Suppressor macrophage treated with lipopolysaccharide for 1 hour (primary cell): ENCODE results near the gene MBIP.
A peak's percentile ranks its signal among the peaks of the same experiment; 100 is the strongest.

Source experiments
- DNase-seq, 3 donors: peaks; one replicate each; pipeline ENCODE4 v3.0.0-alpha.2; 2020 to 2022

The MBIP gene

DNA sequence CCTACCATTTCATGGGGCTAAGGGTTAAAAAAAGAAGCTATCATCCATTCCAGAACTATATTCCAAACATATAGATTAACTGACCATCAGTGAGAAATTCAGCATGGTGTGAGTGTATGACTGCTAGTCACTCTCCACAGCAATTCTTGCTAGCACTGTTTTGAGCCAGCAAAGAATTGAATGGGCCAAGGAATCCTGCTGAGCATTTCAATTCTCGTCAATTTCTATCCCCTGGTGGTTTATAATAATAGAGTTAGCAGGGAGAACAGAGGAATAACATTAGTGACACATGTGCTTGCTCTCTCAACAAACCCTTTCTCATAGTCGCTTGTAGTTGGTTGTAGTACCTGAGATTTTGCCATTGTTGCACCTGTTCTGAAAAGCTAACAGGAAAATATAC lies 7.2 kb downstream of the MBIP start:
- DNase-seq: no peak

GRCh38 chr14:36306836-36307235 lies 13.6 kb downstream of the MBIP start:
- DNase-seq: no peak

GRCh38 chr14:36304895-36305294 lies 15.5 kb downstream of the MBIP start:
- no peak for DNase-seq

DNA sequence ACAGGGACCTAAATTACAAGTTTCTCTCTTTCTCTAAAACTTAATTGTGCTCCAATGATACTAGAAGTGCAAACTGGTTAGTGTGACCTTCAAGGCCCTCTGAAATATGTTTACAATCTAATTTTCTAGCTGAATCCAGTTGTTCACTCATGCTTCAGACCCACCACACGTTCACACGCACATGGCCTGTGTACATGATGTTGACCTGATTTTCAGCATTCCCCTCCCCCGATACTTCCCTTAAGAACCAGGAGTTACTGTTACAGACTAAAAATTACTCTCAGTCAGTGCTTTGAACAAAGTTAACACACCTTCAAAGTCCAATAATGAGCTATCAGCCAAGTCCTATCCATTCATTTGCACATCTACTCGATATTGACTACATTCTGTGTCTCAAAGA lies 16.5 kb downstream of the MBIP start:
- no peak for DNase-seq

- DNase-seq: no peak
Measured at GRCh38 chr14:36302823-36303222, 17.6 kb downstream of the MBIP start.

GRCh38 chr14:36301159-36301558 lies 19.3 kb downstream of the MBIP start:
- DNase-seq: no peak

- no peak for DNase-seq
Measured at GRCh38 chr14:36300337-36300736, 20.1 kb downstream of the MBIP start.

- DNase-seq: no peak
Measured at GRCh38 chr14:36295642-36296627, 24.5 kb downstream of the MBIP start.

GRCh38 chr14:36294543-36294942 lies 25.9 kb downstream of the MBIP start:
- no peak for DNase-seq

- DNase-seq: peak; percentile 56 to 83 (median 79)
Measured at GRCh38 chr14:36293824-36294223, 26.6 kb downstream of the MBIP start.

DNA sequence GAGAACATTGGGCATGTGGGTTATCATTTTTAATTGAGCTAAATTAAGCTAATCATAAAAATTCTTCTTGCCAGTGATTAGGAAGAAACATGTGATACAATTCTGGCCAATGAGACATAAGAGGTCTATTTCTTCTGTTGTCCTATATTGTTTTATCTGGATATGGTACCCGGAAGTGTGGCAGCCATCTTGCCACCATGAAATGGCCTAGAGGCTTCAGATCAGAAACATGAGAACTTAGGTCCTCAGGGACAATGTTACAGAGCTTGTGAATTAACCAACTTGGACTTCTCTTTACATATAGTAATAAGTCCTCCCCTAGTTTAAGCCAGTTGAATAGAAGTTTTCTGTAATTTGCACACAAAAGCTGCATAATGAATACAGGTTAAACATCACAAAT lies 30.5 kb downstream of the MBIP start:
- DNase-seq: no peak

DNA sequence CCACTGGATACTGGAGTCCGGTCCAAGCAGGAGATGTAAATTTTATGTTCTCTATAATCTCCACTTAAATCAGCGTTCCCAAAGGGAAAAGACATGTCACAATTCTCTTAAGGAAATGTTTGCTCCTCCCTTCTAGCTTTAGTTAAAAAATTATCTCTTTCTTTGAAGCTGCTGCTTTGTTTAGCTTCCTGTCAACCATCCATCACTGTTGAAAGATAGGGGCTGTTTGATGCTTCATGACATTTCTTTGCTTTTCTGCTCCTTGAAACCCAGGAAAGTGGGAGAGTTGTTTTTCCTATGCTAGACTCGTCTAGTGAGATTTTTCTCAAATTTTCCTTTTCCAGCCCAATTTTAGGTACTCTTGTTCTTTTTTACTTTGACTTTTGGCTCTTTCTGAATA lies 31.9 kb downstream of the MBIP start:
- DNase-seq: no peak

- no peak for DNase-seq
Measured at GRCh38 chr14:36284971-36285595, 35.4 kb downstream of the MBIP start.

DNA sequence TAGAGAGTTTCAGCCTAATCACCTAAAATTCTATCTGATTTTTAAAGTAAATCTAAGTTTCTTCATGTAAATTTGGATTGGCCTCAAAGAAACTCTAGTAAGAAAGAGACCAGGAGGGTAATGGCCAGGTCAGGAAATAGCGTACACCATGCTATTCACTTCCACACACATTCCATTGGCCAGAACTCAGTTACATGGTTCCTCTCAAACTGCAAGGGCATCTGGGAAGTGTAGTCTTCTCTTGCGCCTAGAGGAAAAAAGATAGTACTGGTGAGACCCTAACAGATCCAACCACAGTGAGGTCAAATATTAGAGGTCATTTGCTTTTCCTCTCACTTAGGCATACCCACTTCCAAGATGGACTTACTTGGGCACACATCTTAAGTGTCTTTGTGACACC lies 39.1 kb downstream of the MBIP start:
- DNase-seq: no peak

GRCh38 chr14:36279306-36280190 lies 40.9 kb downstream of the MBIP start:
- DNase-seq: no peak

- no peak for DNase-seq
Measured at GRCh38 chr14:36275741-36276140, 44.7 kb downstream of the MBIP start.

DNA sequence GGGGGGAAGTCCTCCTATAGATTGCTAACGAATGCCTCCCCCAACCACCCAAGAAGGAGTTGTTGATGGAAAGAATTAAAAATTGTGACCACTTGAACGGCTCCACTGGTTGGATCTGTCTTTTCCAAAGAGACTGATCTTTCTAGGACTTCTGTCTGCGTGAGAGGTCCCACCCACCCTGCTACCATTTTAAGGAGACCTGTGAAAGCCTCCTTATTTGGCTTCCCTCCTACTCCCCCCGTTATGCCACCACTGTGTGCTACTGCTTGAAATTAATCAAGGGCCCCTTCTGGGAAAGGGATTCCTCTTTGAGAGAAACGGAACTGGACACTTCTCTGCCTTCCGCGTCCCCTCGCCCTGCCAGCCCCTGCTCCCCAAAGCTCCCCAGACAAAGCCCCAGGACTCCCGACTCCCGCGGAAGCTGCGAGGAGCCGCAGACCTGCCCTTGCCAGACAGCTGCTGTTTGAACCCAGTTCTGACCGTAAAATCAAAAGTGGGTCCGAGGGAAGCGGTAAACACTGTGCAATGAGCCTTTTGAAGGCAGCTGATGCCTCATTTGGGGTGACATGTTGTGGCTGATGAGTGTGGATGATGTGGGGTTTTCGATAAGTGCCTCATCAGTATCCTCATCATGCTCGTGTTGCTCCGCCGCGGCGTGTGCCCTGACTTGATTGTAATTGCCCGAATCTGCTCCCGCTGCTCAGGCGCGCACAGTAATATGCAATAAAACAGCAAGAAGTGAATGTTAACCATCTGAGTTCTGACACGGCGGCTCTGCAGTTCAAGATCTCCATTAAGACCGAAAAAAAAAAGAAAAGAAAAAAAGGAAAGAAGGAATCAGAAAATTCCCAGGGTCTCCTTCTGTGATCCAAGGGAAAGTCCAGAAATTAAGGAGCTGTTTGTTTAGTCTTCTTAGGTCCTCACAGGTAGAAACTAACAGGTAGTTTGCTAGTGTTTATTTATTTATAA lies 48.2 kb downstream of the MBIP start:
- peak; percentile 38 to 54 (median 53) for DNase-seq

DNA sequence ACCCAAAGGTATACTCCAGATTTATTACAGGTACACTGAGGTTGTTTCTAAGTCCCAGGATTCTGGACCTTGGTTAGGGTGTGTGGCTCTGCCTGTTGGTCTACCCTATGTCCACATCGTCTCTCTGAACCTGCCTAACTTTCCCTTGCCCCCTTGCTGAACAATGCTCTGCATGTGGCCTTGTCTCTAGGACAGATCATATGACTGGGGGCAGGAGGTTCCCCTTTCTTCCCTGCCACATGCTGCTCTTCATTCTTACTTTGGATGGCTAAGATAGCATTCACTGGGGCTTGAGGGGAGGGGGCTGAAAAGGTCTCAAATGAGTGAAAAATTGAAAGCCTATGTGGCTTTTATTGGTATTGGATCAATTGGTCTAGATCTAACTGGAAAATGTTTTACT lies 49.2 kb downstream of the MBIP start:
- DNase-seq: peak; percentile 23 to 31 (median 26)

- DNase-seq: no peak
Measured at GRCh38 chr14:36270191-36270590, 50.2 kb downstream of the MBIP start.

DNA sequence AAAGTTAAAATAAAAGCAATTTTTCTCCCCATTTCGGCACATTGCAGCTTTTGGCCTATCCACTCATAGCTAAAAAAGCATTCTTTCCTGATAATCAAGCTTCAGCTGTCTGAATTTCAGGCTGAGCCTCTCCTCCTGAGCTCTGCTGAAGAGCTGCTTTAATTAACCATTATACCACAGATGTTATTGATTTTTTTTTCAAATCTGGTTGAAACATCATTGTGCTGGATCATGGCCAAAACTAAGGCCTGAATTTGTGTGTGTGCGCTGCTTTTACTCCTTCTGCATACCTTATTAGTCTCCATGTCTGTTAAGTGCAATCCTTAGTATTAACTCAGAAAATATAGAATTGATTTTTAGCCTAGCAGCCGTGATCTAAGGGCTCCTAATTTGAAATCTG lies 52.3 kb downstream of the MBIP start:
- DNase-seq: no peak

DNA sequence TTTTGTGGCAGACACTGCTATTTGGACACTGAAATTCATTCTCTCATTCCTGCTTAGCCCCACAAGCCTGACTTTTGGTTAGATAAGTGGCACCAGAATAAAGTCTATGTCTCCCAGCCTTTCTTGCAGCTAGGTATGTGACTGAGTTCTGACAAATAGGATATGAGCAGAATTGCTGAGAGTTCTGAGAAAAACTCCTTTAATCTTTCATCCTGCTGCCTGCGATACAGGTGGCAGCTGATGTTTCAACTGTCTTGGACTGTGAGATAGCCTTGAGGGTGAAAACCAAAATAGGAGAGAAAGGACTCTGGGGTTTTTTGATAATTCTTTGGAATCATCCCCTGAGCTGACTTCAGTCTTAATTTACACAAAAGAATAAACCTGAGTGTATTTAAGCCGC lies 55.8 kb downstream of the MBIP start:
- no peak for DNase-seq

GRCh38 chr14:36264107-36264506 lies 56.3 kb downstream of the MBIP start:
- DNase-seq: no peak
